ENCODE results near the gene AKAP3.

DNA sequence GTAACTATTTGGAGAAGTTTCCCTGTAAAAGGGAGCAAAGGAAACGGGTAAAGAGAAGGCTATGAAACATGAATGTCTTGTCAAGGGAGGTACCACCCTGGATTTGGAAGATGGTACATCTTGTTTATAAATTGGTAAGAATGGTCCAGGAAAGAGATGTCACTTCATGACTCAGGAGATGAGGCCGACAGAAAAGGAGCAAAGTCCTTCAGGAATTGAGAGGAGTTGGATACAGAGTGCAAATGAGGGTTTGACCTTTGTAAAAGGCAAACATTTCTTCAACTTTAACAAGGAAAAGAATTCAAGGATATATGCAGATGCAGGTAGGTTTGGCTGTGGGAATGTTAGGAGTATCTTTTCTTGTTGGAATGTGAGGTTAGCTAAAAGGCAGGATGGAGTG is 30.9 kb upstream of the AKAP3 start:
- TF ChIP-seq CTCF (IDR thresholded peaks at IDR 0.05), result no peak
- no peak for TF ChIP-seq POLR2A (IDR thresholded peaks at IDR 0.05)
- no peak for TF ChIP-seq POLR2AphosphoS5 (IDR thresholded peaks at IDR 0.05)
